ENCODE results near the gene RYR2.
"Not testable (repeated sequence)": the region's sequence is repeated elsewhere in the genome, so short reads cannot be mapped to it uniquely, and the experiment has no call there.

Gene RYR2

GRCh38 chr1:237791592-237791991, 749.6 kb downstream of the RYR2 start:
- DNase-seq (ENCODE audit: low read depth in 2 of 2), result no peak

- no peak for DNase-seq (ENCODE audit: low read depth in 2 of 2)
These were observed 750.2 kb downstream of the RYR2 start for GRCh38 chr1:237792149-237792548.

GRCh38 chr1:237792726-237793125, 750.7 kb downstream of the RYR2 start:
- no peak for DNase-seq (ENCODE audit: low read depth in 2 of 2)

- no peak for DNase-seq (ENCODE audit: low read depth in 2 of 2)
These were observed 752.1 kb downstream of the RYR2 start for GRCh38 chr1:237794071-237794470.

GRCh38 chr1:237795558-237795957, 753.6 kb downstream of the RYR2 start:
- no peak for DNase-seq (ENCODE audit: low read depth in 2 of 2)

GRCh38 chr1:237799762-237800474, 757.9 kb downstream of the RYR2 start:
- DNase-seq (ENCODE audit: low read depth in 2 of 2), result peak in 1 of 2 donors; percentile 1

GRCh38 chr1:237804516-237804915, 762.5 kb downstream of the RYR2 start:
- no peak for DNase-seq (ENCODE audit: low read depth in 2 of 2)

GRCh38 chr1:237809099-237809498, 767.1 kb downstream of the RYR2 start:
- no peak for DNase-seq (ENCODE audit: low read depth in 2 of 2)

GRCh38 chr1:237811633-237812032, 769.6 kb downstream of the RYR2 start:
- DNase-seq (ENCODE audit: low read depth in 2 of 2), result no peak

GRCh38 chr1:237812061-237812460, 770.1 kb downstream of the RYR2 start:
- DNase-seq (ENCODE audit: low read depth in 2 of 2), result no peak

- no peak for DNase-seq (ENCODE audit: low read depth in 2 of 2)
These were observed 772.4 kb downstream of the RYR2 start for GRCh38 chr1:237814319-237814924.

GRCh38 chr1:237817277-237817676, 775.3 kb downstream of the RYR2 start:
- DNase-seq (ENCODE audit: low read depth in 2 of 2), result no peak

- DNase-seq (ENCODE audit: low read depth in 2 of 2), result not testable (repeated sequence)
These were observed 778.6 kb downstream of the RYR2 start for GRCh38 chr1:237820634-237821033.

GRCh38 chr1:237832858-237833257, 790.9 kb downstream of the RYR2 start:
- no peak for DNase-seq (ENCODE audit: low read depth in 2 of 2)

- no peak for DNase-seq (ENCODE audit: low read depth in 2 of 2)
These were observed 792.1 kb downstream of the RYR2 start for GRCh38 chr1:237834048-237834447.

GRCh38 chr1:237834461-237834860, 792.5 kb downstream of the RYR2 start:
- DNase-seq (ENCODE audit: low read depth in 2 of 2), result no peak

- no peak for DNase-seq (ENCODE audit: low read depth in 2 of 2)
These were observed 796.3 kb downstream of the RYR2 start for GRCh38 chr1:237838320-237838719.

GRCh38 chr1:237838904-237839534, 797.0 kb downstream of the RYR2 start:
- no peak for DNase-seq (ENCODE audit: low read depth in 2 of 2)

- no peak for DNase-seq (ENCODE audit: low read depth in 2 of 2)
These were observed 799.5 kb downstream of the RYR2 start for GRCh38 chr1:237841485-237841884.

- DNase-seq (ENCODE audit: low read depth in 2 of 2), result not testable (repeated sequence)
These were observed 801.5 kb downstream of the RYR2 start for GRCh38 chr1:237843516-237843915.

- DNase-seq (ENCODE audit: low read depth in 2 of 2), result no peak
These were observed 809.3 kb downstream of the RYR2 start for GRCh38 chr1:237851210-237851845.

GRCh38 chr1:237852342-237852741, 810.4 kb downstream of the RYR2 start:
- DNase-seq (ENCODE audit: low read depth in 2 of 2), result no peak

- no peak for DNase-seq (ENCODE audit: low read depth in 2 of 2)
These were observed 815.5 kb downstream of the RYR2 start for GRCh38 chr1:237857455-237857854.

Data from stimulated activated CD8-positive, alpha-beta memory T cell treated with anti-CD3 and anti-CD28 coated beads, Interleukin-7, amount 100 ng/mL, for 4 hours (primary cell).